ENCODE results near the gene BTK.

GRCh38 chrX:101417981-101418841 lies 32.2 kb upstream of the BTK start:
- TF ChIP-seq CTCF (IDR thresholded peaks at IDR 0.05) = no peak
- TF ChIP-seq ZFX (IDR thresholded peaks at IDR 0.05; ENCODE audit: borderline replicate concordance) = no peak
